HFFc6 (cell line): Measurements from ENCODE around the gene CDC27. TPM values are rescaled to one million over a fixed set of nuclear protein-coding genes. Genes with fewer than 3 reads are reported as not detected.
"Not testable (repeated sequence)": the region's sequence is repeated elsewhere in the genome, so short reads cannot be mapped to it uniquely, and the experiment has no call there.

Experiments used
- DNase-seq: peaks from one replicate; pipeline ENCODE4 v3.0.0-alpha.2; 2018
- H3K27ac Mint-ChIP-seq: 2 replicates; pipeline ENCODE4 v1.8.0; 2020; ENCODE audit warnings: mild to moderate bottlenecking, mixed read lengths
- H3K27me3 Mint-ChIP-seq: 2 replicates; pipeline ENCODE4 v1.8.0; 2021; ENCODE audit warnings: mild to moderate bottlenecking, moderate library complexity, mixed read lengths; ENCODE audit not compliant: insufficient read depth
- H3K36me3 Mint-ChIP-seq: 2 replicates; pipeline ENCODE4 v1.8.0; 2021; ENCODE audit warnings: low read depth, mixed read lengths
- H3K4me1 Mint-ChIP-seq: 2 replicates; pipeline ENCODE4 v1.8.0; 2020; ENCODE audit warnings: low read depth, mixed read lengths
- H3K4me3 Mint-ChIP-seq: 2 replicates; pipeline ENCODE4 v1.8.0; 2020; ENCODE audit warnings: mild to moderate bottlenecking, moderate library complexity, mixed read lengths
- H3K9me3 Mint-ChIP-seq: 2 replicates; pipeline ENCODE4 v1.8.0; 2020; ENCODE audit warnings: mild to moderate bottlenecking, mixed read lengths
- CTCF ChIP-seq: fragments of 200-600 bp; sonication (generic); IDR thresholded peaks from 2 replicates; pipeline ENCODE4 v1.5.0; 2021; ENCODE audit warnings: antibody characterized with exemption, mild to moderate bottlenecking
- total RNA-seq, 6 experiments: library from RNA; stranded (reverse); fragmentation: NEBNext Ultra II Directional; extraction: Animal tissue kit (Norgen Biotek cat#: 25700); gene quantifications; 2 replicates in 1 of 6; 3 replicates in 5 of 6; pipeline ENCODE4 v1.2.3, GENCODE V29; 2021

The CDC27 gene
- total RNA-seq, 6 experiments from 2014 or later = 144 to 202 (median 170) TPM

- H3K9me3 Mint-ChIP-seq = no peaks in the 10 kb centered on the region
- no peak for DNase-seq
- peak overlapping the region; percentile 53; the same call in 1 of the 2 replicates for H3K27ac Mint-ChIP-seq
- no peaks in the 10 kb centered on the region for H3K27me3 Mint-ChIP-seq
- H3K4me3 Mint-ChIP-seq = no peak overlapping the region
- H3K36me3 Mint-ChIP-seq = peaks cover 25% of the 10 kb centered on the region
- peaks cover 52% of the 10 kb centered on the region for H3K4me1 Mint-ChIP-seq
- no peak for TF ChIP-seq CTCF
Observed at GRCh38 chr17:47180337-47180736, 8.8 kb downstream of the CDC27 start.

- no peak overlapping the region for H3K27ac Mint-ChIP-seq
- no peak for DNase-seq
- no peak for TF ChIP-seq CTCF
- H3K4me1 Mint-ChIP-seq = peaks cover 41% of the 10 kb centered on the region
- no peak overlapping the region for H3K4me3 Mint-ChIP-seq
- H3K9me3 Mint-ChIP-seq = no peaks in the 10 kb centered on the region
- no peaks in the 10 kb centered on the region for H3K27me3 Mint-ChIP-seq
- H3K36me3 Mint-ChIP-seq = peaks cover 25% of the 10 kb centered on the region
Observed at GRCh38 chr17:47179141-47179540, 10.0 kb downstream of the CDC27 start.

GRCh38 chr17:47177261-47177660, 11.8 kb downstream of the CDC27 start:
- DNase-seq = no peak
- H3K4me3 Mint-ChIP-seq = no peak overlapping the region
- H3K27ac Mint-ChIP-seq = no peak overlapping the region
- peaks cover 25% of the 10 kb centered on the region for H3K36me3 Mint-ChIP-seq
- no peak for TF ChIP-seq CTCF
- no peaks in the 10 kb centered on the region for H3K9me3 Mint-ChIP-seq
- no peaks in the 10 kb centered on the region for H3K27me3 Mint-ChIP-seq
- H3K4me1 Mint-ChIP-seq = peaks cover 30% of the 10 kb centered on the region

- Mint-ChIP-seq H3K27ac (no peak overlapping the region), H3K36me3 (peaks cover 25% of the 10 kb centered on the region), H3K4me1 (peaks cover 22% of the 10 kb centered on the region), H3K9me3 (no peaks in the 10 kb centered on the region), H3K27me3 (no peaks in the 10 kb centered on the region), H3K4me3 (no peak overlapping the region)
- no peak for TF ChIP-seq CTCF
- no peak for DNase-seq
Observed at GRCh38 chr17:47176389-47176826, 12.7 kb downstream of the CDC27 start.

- DNase-seq, H3K27ac Mint-ChIP-seq, H3K4me3 Mint-ChIP-seq, H3K9me3 Mint-ChIP-seq, H3K27me3 Mint-ChIP-seq: not testable (repeated sequence)
- Mint-ChIP-seq H3K4me1 (peaks cover 18% of the 10 kb centered on the region; the same call in 1 of the 2 replicates), H3K36me3 (peaks cover 27% of the 10 kb centered on the region)
Observed at GRCh38 chr17:47174823-47175222, 14.3 kb downstream of the CDC27 start.

- Mint-ChIP-seq H3K27ac (0 out of 2 replicates have a peak overlapping the region, but pooled peaks have one; percentile 6), H3K27me3 (no peaks in the 10 kb centered on the region), H3K36me3 (peaks cover 29% of the 10 kb centered on the region), H3K4me3 (no peak overlapping the region), H3K9me3 (no peaks in the 10 kb centered on the region), H3K4me1 (peaks cover 19% of the 10 kb centered on the region; the same call in 1 of the 2 replicates)
- DNase-seq = no peak
- TF ChIP-seq CTCF = no peak
Observed at GRCh38 chr17:47172696-47173565, 16.2 kb downstream of the CDC27 start.
